MM.1S (cell line): Measurements from ENCODE around the gene SPPL3.

Source experiments
- CTCF ChIP-seq: fragments of 300-600 bp; sonication (generic); IDR thresholded peaks from 2 replicates; pipeline ENCODE4 v1.5.1; 2016; ENCODE audit warnings: antibody characterized with exemption, low read length, mixed read lengths
- EZH2 ChIP-seq: fragments of 300-600 bp; sonication (generic); optimal IDR thresholded peaks from 2 replicates; pipeline ENCODE3; 2017; ENCODE audit warnings: low read depth, mild to moderate bottlenecking, antibody characterized with exemption, low read length, mixed read lengths
- EZH2phosphoT487 ChIP-seq: fragments of 300-600 bp; sonication (generic); IDR thresholded peaks from 2 replicates; pipeline ENCODE4 v1.6.1; 2018; ENCODE audit warnings: antibody characterized with exemption, low read length

- TF ChIP-seq CTCF (no peak), EZH2 (no peak), EZH2phosphoT487 (no peak)
These were observed 86.4 kb downstream of the SPPL3 start for GRCh38 chr12:120817559-120818330.
